Measurements from ENCODE around the gene MGAT5.

Gene MGAT5

GRCh38 chr2:134413430-134413829 lies 159.6 kb downstream of the MGAT5 start:
- no peak for DNase-seq (ENCODE audit: low read depth, low spot score)
- no peak overlapping the region for H3K27ac ChIP-seq (ENCODE audit: low read length)
- WGBS (ENCODE audit: insufficient coverage, insufficient read length): no CpG with 5 or more reads among the region's 1 CpG
- H3K36me3 ChIP-seq (ENCODE audit: control insufficient read depth, insufficient read depth, low read length): no peaks in the 10 kb centered on the region
- H3K27me3 ChIP-seq (ENCODE audit: control insufficient read depth, insufficient read depth, low read length): no peaks in the 10 kb centered on the region
- no peak overlapping the region for H3K4me3 ChIP-seq (ENCODE audit: low read length)
- H3K9me3 ChIP-seq (ENCODE audit: control insufficient read depth, insufficient read depth, low read length): no peaks in the 10 kb centered on the region
- no peaks in the 10 kb centered on the region for H3K4me1 ChIP-seq (ENCODE audit: control insufficient read depth, insufficient read depth, low read length)

GRCh38 chr2:134413912-134414311 lies 160.0 kb downstream of the MGAT5 start:
- no peak overlapping the region for H3K4me3 ChIP-seq (ENCODE audit: low read length)
- no peak overlapping the region for H3K27ac ChIP-seq (ENCODE audit: low read length)
- WGBS (ENCODE audit: insufficient coverage, insufficient read length): no CpG with 5 or more reads among the region's 2 CpGs
- no peaks in the 10 kb centered on the region for H3K9me3 ChIP-seq (ENCODE audit: control insufficient read depth, insufficient read depth, low read length)
- DNase-seq (ENCODE audit: low read depth, low spot score): no peak
- no peaks in the 10 kb centered on the region for H3K4me1 ChIP-seq (ENCODE audit: control insufficient read depth, insufficient read depth, low read length)
- no peaks in the 10 kb centered on the region for H3K27me3 ChIP-seq (ENCODE audit: control insufficient read depth, insufficient read depth, low read length)
- H3K36me3 ChIP-seq (ENCODE audit: control insufficient read depth, insufficient read depth, low read length): no peaks in the 10 kb centered on the region

- no peaks in the 10 kb centered on the region for H3K36me3 ChIP-seq (ENCODE audit: control insufficient read depth, insufficient read depth, low read length)
- no peak overlapping the region for H3K27ac ChIP-seq (ENCODE audit: low read length)
- DNase-seq (ENCODE audit: low read depth, low spot score): no peak
- H3K27me3 ChIP-seq (ENCODE audit: control insufficient read depth, insufficient read depth, low read length): no peaks in the 10 kb centered on the region
- WGBS (ENCODE audit: insufficient coverage, insufficient read length): 100% methylated on average over 1 of the region's 2 CpGs
- no peaks in the 10 kb centered on the region for H3K9me3 ChIP-seq (ENCODE audit: control insufficient read depth, insufficient read depth, low read length)
- H3K4me3 ChIP-seq (ENCODE audit: low read length): no peak overlapping the region
- no peaks in the 10 kb centered on the region for H3K4me1 ChIP-seq (ENCODE audit: control insufficient read depth, insufficient read depth, low read length)
Measured at GRCh38 chr2:134416018-134416417, 162.1 kb downstream of the MGAT5 start.

- no peak for DNase-seq (ENCODE audit: low read depth, low spot score)
- WGBS (ENCODE audit: insufficient coverage, insufficient read length): no CpG with 5 or more reads among the region's 1 CpG
- H3K27me3 ChIP-seq (ENCODE audit: control insufficient read depth, insufficient read depth, low read length): no peaks in the 10 kb centered on the region
Measured at GRCh38 chr2:134416637-134417036, 162.8 kb downstream of the MGAT5 start.

GRCh38 chr2:134417968-134418582 lies 164.2 kb downstream of the MGAT5 start:
- DNase-seq (ENCODE audit: low read depth, low spot score): no peak
- Histone ChIP-seq H3K4me1 (ENCODE audit: control insufficient read depth, insufficient read depth, low read length) (no peaks in the 10 kb centered on the region), H3K27me3 (ENCODE audit: control insufficient read depth, insufficient read depth, low read length) (no peaks in the 10 kb centered on the region), H3K4me3 (ENCODE audit: low read length) (no peak overlapping the region), H3K36me3 (ENCODE audit: control insufficient read depth, insufficient read depth, low read length) (no peaks in the 10 kb centered on the region), H3K9me3 (ENCODE audit: control insufficient read depth, insufficient read depth, low read length) (no peaks in the 10 kb centered on the region), H3K27ac (ENCODE audit: low read length) (no peak overlapping the region)
- no CpG with 5 or more reads among the region's 5 CpGs for WGBS (ENCODE audit: insufficient coverage, insufficient read length)

More at GRCh38 chr2:134416637-134417036, 162.8 kb downstream of the MGAT5 start:
- no peaks in the 10 kb centered on the region for H3K9me3 ChIP-seq (ENCODE audit: control insufficient read depth, insufficient read depth, low read length)
- no peak overlapping the region for H3K27ac ChIP-seq (ENCODE audit: low read length)
- H3K4me1 ChIP-seq (ENCODE audit: control insufficient read depth, insufficient read depth, low read length): no peaks in the 10 kb centered on the region
- no peaks in the 10 kb centered on the region for H3K36me3 ChIP-seq (ENCODE audit: control insufficient read depth, insufficient read depth, low read length)
- H3K4me3 ChIP-seq (ENCODE audit: low read length): no peak overlapping the region

- Histone ChIP-seq H3K4me3 (ENCODE audit: low read length) (no peak overlapping the region), H3K27me3 (ENCODE audit: control insufficient read depth, insufficient read depth, low read length) (no peaks in the 10 kb centered on the region), H3K27ac (ENCODE audit: low read length) (no peak overlapping the region), H3K9me3 (ENCODE audit: control insufficient read depth, insufficient read depth, low read length) (no peaks in the 10 kb centered on the region), H3K4me1 (ENCODE audit: control insufficient read depth, insufficient read depth, low read length) (no peaks in the 10 kb centered on the region), H3K36me3 (ENCODE audit: control insufficient read depth, insufficient read depth, low read length) (no peaks in the 10 kb centered on the region)
- no CpG with 5 or more reads among the region's 7 CpGs for WGBS (ENCODE audit: insufficient coverage, insufficient read length)
- DNase-seq (ENCODE audit: low read depth, low spot score): no peak
Measured at GRCh38 chr2:134420259-134420658, 166.4 kb downstream of the MGAT5 start.

- Histone ChIP-seq H3K4me1 (ENCODE audit: control insufficient read depth, insufficient read depth, low read length) (no peaks in the 10 kb centered on the region), H3K9me3 (ENCODE audit: control insufficient read depth, insufficient read depth, low read length) (no peaks in the 10 kb centered on the region), H3K27ac (ENCODE audit: low read length) (no peak overlapping the region), H3K36me3 (ENCODE audit: control insufficient read depth, insufficient read depth, low read length) (no peaks in the 10 kb centered on the region), H3K4me3 (ENCODE audit: low read length) (no peak overlapping the region), H3K27me3 (ENCODE audit: control insufficient read depth, insufficient read depth, low read length) (no peaks in the 10 kb centered on the region)
- WGBS (ENCODE audit: insufficient coverage, insufficient read length): no CpG with 5 or more reads among the region's 3 CpGs
- DNase-seq (ENCODE audit: low read depth, low spot score): no peak
Measured at GRCh38 chr2:134420920-134421319, 167.0 kb downstream of the MGAT5 start.

GRCh38 chr2:134421556-134422328 lies 167.9 kb downstream of the MGAT5 start:
- no CpG with 5 or more reads among the region's 7 CpGs for WGBS (ENCODE audit: insufficient coverage, insufficient read length)
- DNase-seq (ENCODE audit: low read depth, low spot score): no peak
- Histone ChIP-seq H3K27ac (ENCODE audit: low read length) (no peak overlapping the region), H3K36me3 (ENCODE audit: control insufficient read depth, insufficient read depth, low read length) (no peaks in the 10 kb centered on the region), H3K9me3 (ENCODE audit: control insufficient read depth, insufficient read depth, low read length) (no peaks in the 10 kb centered on the region), H3K27me3 (ENCODE audit: control insufficient read depth, insufficient read depth, low read length) (no peaks in the 10 kb centered on the region), H3K4me3 (ENCODE audit: low read length) (no peak overlapping the region), H3K4me1 (ENCODE audit: control insufficient read depth, insufficient read depth, low read length) (no peaks in the 10 kb centered on the region)

- 100% methylated on average over 2 of the region's 6 CpGs for WGBS (ENCODE audit: insufficient coverage, insufficient read length)
- no peak for DNase-seq (ENCODE audit: low read depth, low spot score)
- Histone ChIP-seq H3K9me3 (ENCODE audit: control insufficient read depth, insufficient read depth, low read length) (no peaks in the 10 kb centered on the region), H3K4me3 (ENCODE audit: low read length) (no peak overlapping the region), H3K4me1 (ENCODE audit: control insufficient read depth, insufficient read depth, low read length) (no peaks in the 10 kb centered on the region), H3K36me3 (ENCODE audit: control insufficient read depth, insufficient read depth, low read length) (no peaks in the 10 kb centered on the region), H3K27me3 (ENCODE audit: control insufficient read depth, insufficient read depth, low read length) (peaks cover 2% of the 10 kb centered on the region; the same call in 1 of the 2 replicates), H3K27ac (ENCODE audit: low read length) (no peak overlapping the region)
Measured at GRCh38 chr2:134425724-134426496, 172.0 kb downstream of the MGAT5 start.

- no peaks in the 10 kb centered on the region for H3K9me3 ChIP-seq (ENCODE audit: control insufficient read depth, insufficient read depth, low read length)
- H3K27me3 ChIP-seq (ENCODE audit: control insufficient read depth, insufficient read depth, low read length): peaks cover 2% of the 10 kb centered on the region; the same call in 1 of the 2 replicates
- DNase-seq (ENCODE audit: low read depth, low spot score): no peak
- WGBS (ENCODE audit: insufficient coverage, insufficient read length): no CpG with 5 or more reads among the region's 3 CpGs
- H3K27ac ChIP-seq (ENCODE audit: low read length): no peak overlapping the region
- H3K36me3 ChIP-seq (ENCODE audit: control insufficient read depth, insufficient read depth, low read length): no peaks in the 10 kb centered on the region
- H3K4me3 ChIP-seq (ENCODE audit: low read length): no peak overlapping the region
- no peaks in the 10 kb centered on the region for H3K4me1 ChIP-seq (ENCODE audit: control insufficient read depth, insufficient read depth, low read length)
Measured at GRCh38 chr2:134426721-134427120, 172.8 kb downstream of the MGAT5 start.
